ENCODE results near the gene STK32A.

Gene STK32A

GRCh38 chr5:147410496-147411358 lies 175.9 kb downstream of the STK32A start:
- H3K27ac ChIP-seq (ENCODE audit: low read depth, low read length) = peak overlapping the region; percentile 4
- H3K36me3 ChIP-seq (ENCODE audit: control insufficient read depth in 5 of 5, insufficient read depth in 5 of 5, low read length in 5 of 5) = peaks cover 3 to 56% (median 38%) of the 10 kb centered on the region in 5 donors
- peaks cover 0 to 4% (median 0%) of the 10 kb centered on the region in 5 donors for H3K27me3 ChIP-seq (ENCODE audit: control insufficient read depth in 5 of 5, insufficient read depth in 4 of 5, low read length in 5 of 5)
- H3K9ac ChIP-seq (ENCODE audit: low read length in 5 of 5) = no peak overlapping the region
- H3K4me3 ChIP-seq (ENCODE audit: low read depth in 1 of 5, low read length in 5 of 5) = no peak overlapping the region
- H3K4me1 ChIP-seq (ENCODE audit: control insufficient read depth in 5 of 5, insufficient read depth in 5 of 5, low read length in 5 of 5) = peaks cover 9 to 23% (median 21%) of the 10 kb centered on the region in 5 donors
- H3K9me3 ChIP-seq (ENCODE audit: control insufficient read depth in 5 of 5, low read length in 5 of 5) = no peaks in the 10 kb centered on the region

GRCh38 chr5:147411359-147412319 lies 176.8 kb downstream of the STK32A start:
- H3K9ac ChIP-seq (ENCODE audit: low read length in 5 of 5) = peak overlapping the region in 1 of 5 donors; percentile 12
- peaks cover 0 to 4% (median 0%) of the 10 kb centered on the region in 5 donors for H3K27me3 ChIP-seq (ENCODE audit: control insufficient read depth in 5 of 5, insufficient read depth in 4 of 5, low read length in 5 of 5)
- H3K27ac ChIP-seq (ENCODE audit: low read depth, low read length) = peak overlapping the region; percentile 65
- no peaks in the 10 kb centered on the region for H3K9me3 ChIP-seq (ENCODE audit: control insufficient read depth in 5 of 5, low read length in 5 of 5)
- peaks cover 0 to 48% (median 37%) of the 10 kb centered on the region in 5 donors for H3K36me3 ChIP-seq (ENCODE audit: control insufficient read depth in 5 of 5, insufficient read depth in 5 of 5, low read length in 5 of 5)
- H3K4me3 ChIP-seq (ENCODE audit: low read depth in 1 of 5, low read length in 5 of 5) = no peak overlapping the region
- peaks cover 9 to 29% (median 23%) of the 10 kb centered on the region in 5 donors for H3K4me1 ChIP-seq (ENCODE audit: control insufficient read depth in 5 of 5, insufficient read depth in 5 of 5, low read length in 5 of 5)

- Histone ChIP-seq H3K9ac (ENCODE audit: low read length in 5 of 5) (no peak overlapping the region), H3K27me3 (ENCODE audit: control insufficient read depth in 5 of 5, insufficient read depth in 4 of 5, low read length in 5 of 5) (no peaks in the 10 kb centered on the region), H3K4me3 (ENCODE audit: low read depth in 1 of 5, low read length in 5 of 5) (peak overlapping the region in 1 of 5 donors; percentile 4), H3K36me3 (ENCODE audit: control insufficient read depth in 5 of 5, insufficient read depth in 5 of 5, low read length in 5 of 5) (peaks cover 0 to 39% (median 29%) of the 10 kb centered on the region in 5 donors), H3K9me3 (ENCODE audit: control insufficient read depth in 5 of 5, low read length in 5 of 5) (no peaks in the 10 kb centered on the region), H3K27ac (ENCODE audit: low read depth, low read length) (peak overlapping the region; percentile 65), H3K4me1 (ENCODE audit: control insufficient read depth in 5 of 5, insufficient read depth in 5 of 5, low read length in 5 of 5) (peaks cover 14 to 36% (median 30%) of the 10 kb centered on the region in 5 donors)
These were observed 177.7 kb downstream of the STK32A start for GRCh38 chr5:147412561-147412960.

GRCh38 chr5:147413266-147413665 lies 178.4 kb downstream of the STK32A start:
- Histone ChIP-seq H3K4me1 (ENCODE audit: control insufficient read depth in 5 of 5, insufficient read depth in 5 of 5, low read length in 5 of 5) (peaks cover 16 to 40% (median 36%) of the 10 kb centered on the region in 5 donors), H3K4me3 (ENCODE audit: low read depth in 1 of 5, low read length in 5 of 5) (no peak overlapping the region), H3K9ac (ENCODE audit: low read length in 5 of 5) (no peak overlapping the region), H3K9me3 (ENCODE audit: control insufficient read depth in 5 of 5, low read length in 5 of 5) (no peaks in the 10 kb centered on the region), H3K27ac (ENCODE audit: low read depth, low read length) (no peak overlapping the region), H3K27me3 (ENCODE audit: control insufficient read depth in 5 of 5, insufficient read depth in 4 of 5, low read length in 5 of 5) (no peaks in the 10 kb centered on the region), H3K36me3 (ENCODE audit: control insufficient read depth in 5 of 5, insufficient read depth in 5 of 5, low read length in 5 of 5) (peaks cover 0 to 35% (median 30%) of the 10 kb centered on the region in 5 donors)

GRCh38 chr5:147415651-147416050 lies 180.8 kb downstream of the STK32A start:
- no peak overlapping the region for H3K4me3 ChIP-seq (ENCODE audit: low read depth in 1 of 5, low read length in 5 of 5)
- H3K27ac ChIP-seq (ENCODE audit: low read depth, low read length) = no peak overlapping the region

GRCh38 chr5:147417135-147417813 lies 182.4 kb downstream of the STK32A start:
- Histone ChIP-seq H3K9ac (ENCODE audit: low read length in 5 of 5) (no peak overlapping the region), H3K4me1 (ENCODE audit: control insufficient read depth in 5 of 5, insufficient read depth in 5 of 5, low read length in 5 of 5) (peaks cover 10 to 23% (median 17%) of the 10 kb centered on the region in 5 donors), H3K36me3 (ENCODE audit: control insufficient read depth in 5 of 5, insufficient read depth in 5 of 5, low read length in 5 of 5) (peaks cover 0 to 25% (median 19%) of the 10 kb centered on the region in 5 donors), H3K9me3 (ENCODE audit: control insufficient read depth in 5 of 5, low read length in 5 of 5) (no peaks in the 10 kb centered on the region), H3K27ac (ENCODE audit: low read depth, low read length) (peak overlapping the region; percentile 25), H3K27me3 (ENCODE audit: control insufficient read depth in 5 of 5, insufficient read depth in 4 of 5, low read length in 5 of 5) (no peaks in the 10 kb centered on the region), H3K4me3 (ENCODE audit: low read depth in 1 of 5, low read length in 5 of 5) (peak overlapping the region in 1 of 5 donors; percentile 37)

More at GRCh38 chr5:147415651-147416050, 180.8 kb downstream of the STK32A start:
- H3K27me3 ChIP-seq (ENCODE audit: control insufficient read depth in 5 of 5, insufficient read depth in 4 of 5, low read length in 5 of 5) = no peaks in the 10 kb centered on the region
- H3K4me1 ChIP-seq (ENCODE audit: control insufficient read depth in 5 of 5, insufficient read depth in 5 of 5, low read length in 5 of 5) = peaks cover 16 to 39% (median 32%) of the 10 kb centered on the region in 5 donors
- no peaks in the 10 kb centered on the region for H3K9me3 ChIP-seq (ENCODE audit: control insufficient read depth in 5 of 5, low read length in 5 of 5)
- H3K36me3 ChIP-seq (ENCODE audit: control insufficient read depth in 5 of 5, insufficient read depth in 5 of 5, low read length in 5 of 5) = peaks cover 0 to 29% (median 23%) of the 10 kb centered on the region in 5 donors
- no peak overlapping the region for H3K9ac ChIP-seq (ENCODE audit: low read length in 5 of 5)

- no peak overlapping the region for H3K4me3 ChIP-seq (ENCODE audit: low read depth in 1 of 5, low read length in 5 of 5)
- H3K9me3 ChIP-seq (ENCODE audit: control insufficient read depth in 5 of 5, low read length in 5 of 5) = no peaks in the 10 kb centered on the region
- no peak overlapping the region for H3K27ac ChIP-seq (ENCODE audit: low read depth, low read length)
- no peak overlapping the region for H3K9ac ChIP-seq (ENCODE audit: low read length in 5 of 5)
- H3K27me3 ChIP-seq (ENCODE audit: control insufficient read depth in 5 of 5, insufficient read depth in 4 of 5, low read length in 5 of 5) = no peaks in the 10 kb centered on the region
- H3K4me1 ChIP-seq (ENCODE audit: control insufficient read depth in 5 of 5, insufficient read depth in 5 of 5, low read length in 5 of 5) = peaks cover 7 to 20% (median 15%) of the 10 kb centered on the region in 5 donors
- H3K36me3 ChIP-seq (ENCODE audit: control insufficient read depth in 5 of 5, insufficient read depth in 5 of 5, low read length in 5 of 5) = peaks cover 0 to 20% (median 12%) of the 10 kb centered on the region in 5 donors
These were observed 183.8 kb downstream of the STK32A start for GRCh38 chr5:147418613-147419012.

- Histone ChIP-seq H3K4me1 (ENCODE audit: control insufficient read depth in 5 of 5, insufficient read depth in 5 of 5, low read length in 5 of 5) (peaks cover 0 to 13% (median 4%) of the 10 kb centered on the region in 5 donors), H3K9ac (ENCODE audit: low read length in 5 of 5) (no peak overlapping the region), H3K9me3 (ENCODE audit: control insufficient read depth in 5 of 5, low read length in 5 of 5) (no peaks in the 10 kb centered on the region), H3K27me3 (ENCODE audit: control insufficient read depth in 5 of 5, insufficient read depth in 4 of 5, low read length in 5 of 5) (no peaks in the 10 kb centered on the region), H3K36me3 (ENCODE audit: control insufficient read depth in 5 of 5, insufficient read depth in 5 of 5, low read length in 5 of 5) (peaks cover 0 to 8% (median 2%) of the 10 kb centered on the region in 5 donors), H3K27ac (ENCODE audit: low read depth, low read length) (no peak overlapping the region), H3K4me3 (ENCODE audit: low read depth in 1 of 5, low read length in 5 of 5) (no peak overlapping the region)
These were observed 192.0 kb downstream of the STK32A start for GRCh38 chr5:147426640-147427327.

All from subcutaneous abdominal adipose tissue (tissue), 5 donors.